Endothelial cell of umbilical vein (primary cell): ENCODE measurements around the gene SEH1L. TPM values are rescaled to one million over a fixed set of nuclear protein-coding genes. Genes with fewer than 3 reads are reported as not detected.

Experiments
- BruUV-seq: library from RNA; stranded (reverse); fragments of 400-500 nt; replicated peaks from 2 replicates; lab custom pipeline; 2021; lab: Mats Ljungman, UMichigan
- CTCF ChIA-PET: fragments of 300-600, 350-600 bp; sonication (Branson Sonifier 250); formaldehyde crosslinking; loops from one replicate; lab custom pipeline; 2021; ENCODE audit warnings: antibody characterized with exemption, inconsistent platforms; lab: Charles Lee
- POLR2A ChIA-PET: fragments of 300-600, 350-600 bp; sonication (Branson Sonifier 250); formaldehyde crosslinking; loops from one replicate; lab custom pipeline; 2021; ENCODE audit warnings: antibody characterized with exemption, inconsistent platforms; lab: Charles Lee
- DNase-seq: peaks from one replicate; pipeline ENCODE4 v3.0.0-alpha.2; 2011; ENCODE audit warnings: low read depth, low spot score
- FAIRE-seq: peaks from 2 replicates; lab custom pipeline; 2011; peaks lifted over from hg19 to GRCh38; lab: Jason Lieb, UNC
- H2AFZ ChIP-seq: 2 replicates; pipeline ENCODE4 v1.6.0; 2012; ENCODE audit warnings: low read depth, low read length, control low read depth, inconsistent platforms
- H3K27ac ChIP-seq: 2 replicates; pipeline ENCODE4 v1.5.1; 2011; ENCODE audit warnings: low read depth, mild to moderate bottlenecking, control low read depth, low read length, moderate library complexity; ENCODE audit not compliant: insufficient read depth
- H3K27me3 ChIP-seq, 2 experiments: 2 replicates each; pipeline versions ENCODE4 v1.6.0 to v1.6.1; 2011; ENCODE audit warnings: low read length in 2 of 2, mixed read lengths in 1 of 2; ENCODE audit not compliant: control insufficient read depth in 2 of 2, insufficient read depth in 2 of 2
- H3K36me3 ChIP-seq, 2 experiments: 2 replicates in 1 of 2; 3 replicates in 1 of 2; pipeline ENCODE4 v1.5.1; 2011; ENCODE audit warnings: low read length in 2 of 2, mild to moderate bottlenecking in 1 of 2, moderate library complexity in 1 of 2; ENCODE audit not compliant: control insufficient read depth in 2 of 2, insufficient read depth in 2 of 2; ENCODE audit errors: extremely low read depth in 1 of 2
- H3K4me1 ChIP-seq: 3 replicates; pipeline ENCODE4 v1.5.1; 2011; ENCODE audit warnings: mild to moderate bottlenecking, low read length; ENCODE audit not compliant: control insufficient read depth, insufficient read depth; ENCODE audit errors: extremely low read depth
- H3K4me2 ChIP-seq: 2 replicates; pipeline ENCODE4 v1.6.1; 2011; ENCODE audit warnings: low read length, control low read depth, mixed read lengths; ENCODE audit not compliant: insufficient read depth
- H3K4me3 ChIP-seq, 3 experiments: fragments of 200-600 bp in 1 of 3; sonication (generic), shearing (Covaris generic) in 1 of 3; replicated peaks in 1 of 3; 2 replicates each; pipeline ENCODE4 v1.5.1; 2011 to 2016; ENCODE audit warnings: control low read depth in 3 of 3, low read length in 3 of 3, mild to moderate bottlenecking in 2 of 3, inconsistent platforms in 1 of 3, low read depth in 1 of 3, moderate library complexity in 1 of 3; ENCODE audit not compliant: insufficient read depth in 1 of 3
- H3K79me2 ChIP-seq: 2 replicates; pipeline ENCODE4 v1.6.0; 2012; ENCODE audit warnings: low read length, inconsistent platforms; ENCODE audit not compliant: control insufficient read depth, insufficient read depth
- H3K9ac ChIP-seq: replicated peaks from 2 replicates; pipeline ENCODE3; 2011; ENCODE audit warnings: low read length, control low read depth; ENCODE audit not compliant: insufficient read depth; ENCODE audit errors: extremely low read depth
- H3K9me1 ChIP-seq: replicated peaks from 3 replicates; pipeline ENCODE4 v1.6.0; 2011; ENCODE audit warnings: mild to moderate bottlenecking, low read length; ENCODE audit not compliant: control insufficient read depth, insufficient read depth; ENCODE audit errors: extremely low read depth
- H3K9me3 ChIP-seq: replicated peaks from 2 replicates; pipeline ENCODE4 v1.5.1; 2012; ENCODE audit warnings: low read length, inconsistent platforms; ENCODE audit not compliant: control insufficient read depth, insufficient read depth
- H4K20me1 ChIP-seq: replicated peaks from 2 replicates; pipeline ENCODE3; 2011; ENCODE audit warnings: mild to moderate bottlenecking, low read length; ENCODE audit not compliant: control insufficient read depth, insufficient read depth; ENCODE audit errors: extremely low read depth
- CTCF ChIP-seq, 2 donors: IDR thresholded peaks; 1 replicate in 1 of 2; 2 replicates in 1 of 2; pipeline ENCODE4 v1.5.1; 2011; ENCODE audit warnings: low read length in 2 of 2, mild to moderate bottlenecking in 2 of 2, moderate library complexity in 2 of 2, control low read depth in 1 of 2, inconsistent platforms in 1 of 2, low read depth in 1 of 2; ENCODE audit not compliant: insufficient read depth in 1 of 2; ENCODE audit errors: extremely low read depth in 1 of 2
- EZH2 ChIP-seq: IDR thresholded peaks from 2 replicates; pipeline ENCODE4 v1.6.1; 2012; ENCODE audit warnings: borderline replicate concordance, low read depth, mild to moderate bottlenecking, moderate library complexity, low read length, inconsistent platforms; ENCODE audit not compliant: severe bottlenecking
- FOS ChIP-seq: IDR thresholded peaks from 2 replicates; pipeline ENCODE4 v1.6.1; 2011; ENCODE audit warnings: mild to moderate bottlenecking, low read length, moderate library complexity, borderline replicate concordance; ENCODE audit not compliant: insufficient read depth
- GATA2 ChIP-seq: IDR thresholded peaks from 2 replicates; pipeline ENCODE4 v1.7.0; 2011; ENCODE audit warnings: low read depth, mild to moderate bottlenecking, moderate library complexity, mixed read lengths, low read length; ENCODE audit not compliant: insufficient read length, insufficient read depth
- JUN ChIP-seq: IDR thresholded peaks from 2 replicates; pipeline ENCODE4 v1.6.1; 2011; ENCODE audit warnings: borderline replicate concordance, low read depth; ENCODE audit not compliant: insufficient read length, insufficient read depth
- MAX ChIP-seq: IDR thresholded peaks from 2 replicates; pipeline ENCODE4 v1.6.1; 2011; ENCODE audit not compliant: insufficient read depth, insufficient read length
- MYC ChIP-seq: IDR thresholded peaks from one replicate; pipeline ENCODE4 v1.6.1; 2011; ENCODE audit warnings: mild to moderate bottlenecking, low read depth, low read length
- POLR2A ChIP-seq: IDR thresholded peaks from 2 replicates; pipeline ENCODE4 v1.6.1; 2012; ENCODE audit warnings: low read depth, mild to moderate bottlenecking, control low read depth, low read length
- POLR2AphosphoS5 ChIP-seq: IDR thresholded peaks from 2 replicates; pipeline ENCODE4 v1.6.1; 2012; ENCODE audit warnings: low read depth, mild to moderate bottlenecking, control low read depth, low read length, moderate library complexity; ENCODE audit not compliant: insufficient read depth
- dilution Hi-C: fragments of 300-500 bp; cut with MboI; formaldehyde crosslinking; loops from one replicate; pipeline ENCODE4 v1.15.0; 2019; ENCODE audit warnings: low sequenced_read_pairs; ENCODE audit not compliant: extremely low pct_ligation_motif_present
- intact Hi-C: fragments of 100-400 bp; cut with micrococcal nuclease; formaldehyde crosslinking; loops from one replicate; pipeline ENCODE4 v1.10.0; 2022
- polyA plus RNA-seq, 4 experiments: library from polyadenylated mRNA; depleted of rRNA in 3 of 4; stranded (reverse) in 3 of 4; unstranded in 1 of 4; fragments of >200 nt; gene quantifications; 2 replicates each; pipeline versions ENCODE4 v1.2.1 to v1.2.3, GENCODE V29; 2011 to 2012; ENCODE audit warnings: missing spikeins in 1 of 4
- total RNA-seq: library from RNA; stranded (reverse); gene quantifications from 2 replicates; pipeline ENCODE4 v1.2.3, GENCODE V29; 2021

SEH1L gene
- total and polyA plus RNA-seq, 2 donors (not counting 3 experiments of a cell fraction or from before 2014, with no cell fraction given), result 19.8 to 42.8 TPM

GRCh38 chr18:12989397-12990122, 41.7 kb downstream of the SEH1L start:
- ChIA-PET CTCF (interaction anchor here (3.1 kb wide), 1 partner anchor 15 kb away, joined by 12 read pairs; no protein-coding TSS in a partner anchor), POLR2A (no interaction called here)
- peaks cover 32% of the 10 kb centered on the region for H3K79me2 ChIP-seq
- FAIRE-seq (no peak), DNase-seq (no peak)
- no peaks in the 10 kb centered on the region for H3K9me1 ChIP-seq
- no peaks in the 10 kb centered on the region for H4K20me1 ChIP-seq
- H3K9ac ChIP-seq, result no peak overlapping the region
- dilution Hi-C loops (no loop called here), intact Hi-C loops (no loop called here)
- no peaks in the 10 kb centered on the region for H3K9me3 ChIP-seq
- no peak overlapping the region for H3K4me3 ChIP-seq
- H3K4me2 ChIP-seq, result no peak overlapping the region
- TF ChIP-seq MAX, result no peak
- TF ChIP-seq EZH2, result no peak
- TF ChIP-seq MYC, result no peak
- TF ChIP-seq FOS, result no peak
- TF ChIP-seq POLR2AphosphoS5, result no peak
- TF ChIP-seq CTCF (IDR thresholded peaks at IDR 0.05; ENCODE audit: extremely low read depth in 1 of 2, insufficient read depth in 1 of 2, low read depth in 1 of 2, low read length in 2 of 2), result no peak
- TF ChIP-seq GATA2, result no peak
- TF ChIP-seq POLR2A, result no peak
- no peak for TF ChIP-seq JUN
- no peaks in the 10 kb centered on the region for H3K36me3 ChIP-seq
- BruUV-seq, result no TSS peak
- no peak overlapping the region for H2AFZ ChIP-seq
- H3K4me1 ChIP-seq, result peaks cover 20% of the 10 kb centered on the region
- H3K27me3 ChIP-seq, result no peaks in the 10 kb centered on the region
- H3K27ac ChIP-seq, result no peak overlapping the region
